HG02798 (cell line): ENCODE measurements around the gene RFT1.

Experiments used
- ATAC-seq: cut with Tn5 transposase; IDR thresholded peaks from one replicate; pipeline ENCODE4 v1.9.1; 2021; ENCODE audit warnings: mild to moderate bottlenecking; ENCODE audit not compliant: unreplicated experiment, poor library complexity

Gene RFT1, protein sequence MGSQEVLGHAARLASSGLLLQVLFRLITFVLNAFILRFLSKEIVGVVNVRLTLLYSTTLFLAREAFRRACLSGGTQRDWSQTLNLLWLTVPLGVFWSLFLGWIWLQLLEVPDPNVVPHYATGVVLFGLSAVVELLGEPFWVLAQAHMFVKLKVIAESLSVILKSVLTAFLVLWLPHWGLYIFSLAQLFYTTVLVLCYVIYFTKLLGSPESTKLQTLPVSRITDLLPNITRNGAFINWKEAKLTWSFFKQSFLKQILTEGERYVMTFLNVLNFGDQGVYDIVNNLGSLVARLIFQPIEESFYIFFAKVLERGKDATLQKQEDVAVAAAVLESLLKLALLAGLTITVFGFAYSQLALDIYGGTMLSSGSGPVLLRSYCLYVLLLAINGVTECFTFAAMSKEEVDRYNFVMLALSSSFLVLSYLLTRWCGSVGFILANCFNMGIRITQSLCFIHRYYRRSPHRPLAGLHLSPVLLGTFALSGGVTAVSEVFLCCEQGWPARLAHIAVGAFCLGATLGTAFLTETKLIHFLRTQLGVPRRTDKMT

DNA sequence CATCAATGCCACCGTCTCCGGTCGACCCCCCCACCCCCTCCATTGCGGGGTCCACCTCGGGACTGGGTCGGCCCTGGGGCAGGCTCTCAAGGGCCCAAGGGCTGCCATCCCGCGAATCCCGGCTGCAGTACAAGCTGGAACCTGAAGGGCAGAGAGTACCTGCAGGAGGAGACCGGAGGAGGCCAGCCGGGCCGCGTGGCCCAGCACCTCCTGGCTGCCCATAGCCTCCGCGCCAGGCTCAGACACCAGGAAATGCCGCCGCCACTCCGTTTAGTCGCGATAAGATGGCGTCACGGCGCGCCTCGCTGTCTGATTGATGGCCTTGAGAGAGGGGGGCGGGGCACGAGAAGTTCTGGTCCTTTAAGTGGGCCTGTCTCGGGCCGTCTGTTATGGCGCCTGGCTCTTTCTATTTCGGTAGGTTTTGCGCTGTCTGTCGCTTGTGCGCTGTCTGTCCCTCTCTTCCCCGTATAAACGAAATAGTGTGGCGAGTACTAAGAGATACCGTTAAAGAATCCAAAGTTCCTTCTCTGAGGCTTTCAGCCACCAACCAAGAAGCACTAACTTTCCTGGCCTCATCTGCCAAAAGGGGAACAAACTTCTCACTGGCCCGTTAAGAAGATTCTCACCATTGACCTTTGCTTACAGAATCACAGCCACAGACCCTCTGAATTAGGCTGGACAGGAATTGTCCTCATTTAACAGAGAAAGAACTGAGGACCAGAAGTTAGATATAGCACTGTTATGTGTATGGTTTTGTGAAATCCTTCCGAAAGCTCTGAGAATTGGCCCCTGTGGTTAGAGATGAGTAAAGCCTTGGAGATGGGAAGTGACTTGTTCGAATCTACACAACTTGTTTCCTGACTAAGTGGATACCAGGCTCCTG lies at the start of gene RFT1:
RFT1 (minus strand) TSS at position 257 of the 883 bp plus-strand sequence; CDS start at position 222, 35 bp downstream.
- ATAC-seq = peak; percentile 90

DNA sequence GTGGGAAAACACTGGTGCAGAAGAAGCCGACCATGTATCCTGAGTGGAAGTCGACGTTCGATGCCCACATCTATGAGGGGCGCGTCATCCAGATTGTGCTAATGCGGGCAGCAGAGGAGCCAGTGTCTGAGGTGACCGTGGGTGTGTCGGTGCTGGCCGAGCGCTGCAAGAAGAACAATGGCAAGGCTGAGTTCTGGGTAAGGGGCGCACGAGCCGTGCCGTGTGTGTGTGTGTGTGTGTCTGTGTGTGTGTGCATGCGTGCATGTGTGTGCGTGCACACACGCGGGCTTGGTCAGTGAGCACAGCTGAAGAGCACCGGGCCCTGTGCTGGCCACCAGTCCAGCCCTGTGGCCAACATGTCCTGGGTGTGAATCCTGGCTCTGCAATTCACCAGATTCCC lies 49.3 kb upstream of the RFT1 start:
- no peak for ATAC-seq

DNA sequence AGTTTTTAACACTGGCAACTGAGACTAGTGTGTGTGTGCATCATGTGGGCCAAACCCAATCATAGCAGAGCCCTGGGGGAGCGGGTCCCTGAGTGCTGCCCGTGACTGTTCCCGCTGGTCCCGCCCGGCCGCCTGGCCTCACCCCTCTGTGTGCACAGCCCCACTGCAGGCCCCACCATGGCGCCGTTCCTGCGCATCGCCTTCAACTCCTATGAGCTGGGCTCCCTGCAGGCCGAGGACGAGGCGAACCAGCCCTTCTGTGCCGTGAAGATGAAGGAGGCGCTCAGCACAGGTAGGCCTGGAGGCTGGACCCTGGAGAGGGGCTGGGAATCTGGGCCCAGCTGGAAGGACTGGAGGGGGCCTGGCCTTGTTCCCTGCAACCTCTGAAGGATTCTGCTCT lies 48.0 kb upstream of the RFT1 start:
- no peak for ATAC-seq

DNA sequence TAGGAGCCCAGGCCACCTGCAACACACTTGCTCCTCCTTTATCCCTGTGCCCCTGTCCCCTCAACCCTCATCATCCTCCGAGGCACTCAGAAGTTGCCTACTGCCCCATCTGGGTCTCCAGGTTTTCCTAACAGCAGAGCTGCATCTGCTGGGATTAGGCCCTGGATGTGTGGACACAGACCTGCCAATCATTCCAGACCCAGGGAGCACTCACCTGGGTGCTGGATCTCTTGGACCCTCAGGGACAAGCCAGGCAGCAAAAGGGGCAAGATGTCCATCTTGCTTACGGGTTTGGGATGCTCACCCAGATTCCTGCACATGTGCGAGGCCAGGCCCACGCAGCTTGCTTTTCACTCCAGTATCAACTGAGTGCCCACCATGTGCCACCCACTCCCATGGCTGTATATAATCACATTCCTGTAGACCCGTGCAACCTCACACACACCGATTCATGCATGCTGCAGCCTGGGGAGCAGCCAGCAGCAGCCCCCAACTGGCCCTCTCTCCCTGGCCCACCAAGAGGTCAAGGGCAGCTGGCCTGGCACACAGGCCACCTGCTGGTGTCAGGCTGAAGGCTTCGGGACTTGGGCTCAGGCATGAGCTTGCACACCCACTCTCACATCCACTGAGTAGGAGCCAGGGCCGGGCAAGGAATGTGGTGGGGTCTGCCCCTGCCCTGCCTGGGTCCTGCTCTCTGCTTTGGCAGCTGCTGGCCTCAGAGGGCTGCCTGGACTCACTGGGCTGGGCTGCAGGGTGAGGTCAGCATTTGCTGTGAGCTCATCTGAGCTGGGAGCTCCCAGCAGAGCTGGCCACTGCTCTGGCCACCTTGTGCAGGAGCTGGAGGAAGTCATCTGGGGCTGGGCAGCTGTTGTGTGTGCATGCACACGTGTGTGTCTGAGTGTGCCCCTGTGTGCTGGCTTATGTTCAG lies 45.6 kb upstream of the RFT1 start:
- no peak for ATAC-seq

DNA sequence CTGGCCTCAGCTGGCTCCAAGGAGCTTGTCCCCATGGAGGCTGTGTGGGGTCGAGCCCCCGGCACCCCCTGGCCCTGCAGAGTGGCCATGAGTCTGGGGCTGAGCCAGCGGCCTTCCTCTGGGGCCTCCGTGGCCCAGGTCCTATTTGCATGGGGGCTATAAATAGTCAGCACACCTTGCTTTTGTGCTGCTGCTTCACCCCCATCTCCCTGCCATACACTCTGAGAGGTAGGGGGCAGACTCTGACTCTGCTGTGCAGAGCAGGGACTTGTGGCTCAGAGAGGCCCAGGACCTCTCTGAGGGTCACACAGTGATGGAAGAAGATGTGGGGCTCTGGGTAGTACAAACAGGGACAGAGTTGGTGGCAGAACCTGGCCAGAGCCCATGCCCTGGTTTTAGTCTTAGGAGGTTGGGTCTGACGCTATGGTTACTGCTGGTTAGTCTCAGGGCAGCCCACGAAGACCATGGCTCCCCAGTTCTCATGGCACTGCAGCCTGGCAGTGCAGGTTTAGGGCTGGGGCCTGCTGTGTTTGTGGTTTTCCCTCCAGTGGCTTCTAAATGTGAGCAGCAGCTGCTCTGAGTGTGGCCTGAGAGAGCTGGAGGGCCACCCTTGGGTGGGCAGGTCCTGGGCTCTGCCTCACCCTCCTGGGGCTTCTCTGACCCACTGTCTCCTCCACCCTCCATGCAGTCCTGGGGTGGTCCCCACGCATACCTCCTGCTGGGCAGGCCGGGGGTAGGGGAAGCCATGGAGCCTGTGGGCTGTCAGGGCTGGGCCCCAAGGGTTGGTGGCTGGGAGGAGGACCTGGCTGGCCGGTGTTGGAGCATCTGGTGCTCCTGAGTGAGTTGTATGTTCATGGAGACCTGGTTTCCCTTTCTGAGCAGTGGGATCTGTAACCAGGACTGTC lies 44.4 kb upstream of the RFT1 start:
- ATAC-seq = peak; percentile 57

DNA sequence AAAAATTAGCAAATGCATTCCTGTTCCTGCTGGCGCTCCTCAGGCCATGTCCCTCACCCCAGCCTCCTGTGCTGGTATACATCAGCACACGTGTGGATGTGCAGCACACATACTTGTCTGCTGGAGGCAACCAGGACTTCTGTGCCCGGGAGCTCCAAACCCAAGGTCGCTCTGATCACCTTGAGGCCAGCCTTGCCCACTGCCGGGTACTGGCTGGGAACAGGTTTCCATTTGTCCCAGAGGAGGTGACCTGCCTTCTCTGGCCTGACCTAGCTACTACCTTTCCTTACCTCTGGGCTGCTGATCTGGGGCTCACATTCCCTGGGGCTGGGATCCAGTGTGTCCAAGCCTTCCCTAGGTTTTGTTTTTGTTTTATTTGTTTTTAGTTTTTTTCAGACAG lies 42.9 kb upstream of the RFT1 start:
- no peak for ATAC-seq

DNA sequence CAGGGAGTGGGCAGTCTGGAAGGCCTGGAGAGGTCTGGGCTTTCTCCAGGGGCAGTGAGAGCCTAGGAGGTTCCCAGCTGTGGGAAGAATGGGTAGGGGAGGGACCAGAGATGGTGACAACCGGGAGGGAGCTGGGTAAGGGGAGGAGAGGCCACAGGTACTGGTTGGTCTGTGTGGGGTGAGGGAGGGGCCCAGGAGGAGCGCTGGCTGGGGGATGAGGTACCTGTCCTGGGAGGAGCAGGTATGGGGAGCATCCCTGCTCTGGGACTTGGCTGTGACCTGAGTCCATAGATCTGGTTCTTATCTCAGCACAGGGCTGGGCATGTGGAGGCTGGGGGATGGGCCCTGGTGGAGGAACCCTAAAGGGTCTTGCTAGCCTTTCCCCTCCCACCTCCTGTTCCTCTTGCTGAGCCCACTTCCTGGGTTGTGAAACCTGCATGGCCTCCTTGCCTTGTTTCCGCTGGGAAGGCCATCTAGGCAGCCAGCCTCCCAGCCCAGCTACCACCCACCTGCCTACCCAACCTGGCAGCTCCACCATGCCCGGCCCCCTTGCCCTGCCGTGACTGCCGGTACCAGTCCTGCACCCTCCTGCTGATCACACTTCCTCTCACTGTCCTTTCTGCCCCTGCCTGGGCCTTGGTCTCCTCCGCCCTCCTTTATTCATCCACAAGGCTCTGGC lies 41.7 kb upstream of the RFT1 start:
- no peak for ATAC-seq

DNA sequence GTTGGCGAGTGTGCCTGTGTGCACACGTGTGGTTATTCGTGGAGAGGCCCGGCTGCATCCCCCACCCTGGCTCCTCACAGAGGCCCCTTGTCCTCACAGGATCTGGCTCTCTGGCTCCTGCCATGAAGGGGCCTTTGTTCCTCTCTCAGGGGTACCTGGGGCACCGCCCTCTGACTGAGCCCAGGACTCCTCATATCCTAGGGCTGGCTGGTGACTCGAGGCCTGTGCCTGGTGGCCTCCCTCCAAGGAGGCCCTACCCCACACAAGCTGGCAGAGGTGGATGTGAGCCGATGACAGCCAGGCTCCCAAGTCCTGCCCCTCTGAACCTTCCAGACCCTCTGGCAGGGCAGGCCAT lies 40.8 kb upstream of the RFT1 start:
- ATAC-seq = no peak

DNA sequence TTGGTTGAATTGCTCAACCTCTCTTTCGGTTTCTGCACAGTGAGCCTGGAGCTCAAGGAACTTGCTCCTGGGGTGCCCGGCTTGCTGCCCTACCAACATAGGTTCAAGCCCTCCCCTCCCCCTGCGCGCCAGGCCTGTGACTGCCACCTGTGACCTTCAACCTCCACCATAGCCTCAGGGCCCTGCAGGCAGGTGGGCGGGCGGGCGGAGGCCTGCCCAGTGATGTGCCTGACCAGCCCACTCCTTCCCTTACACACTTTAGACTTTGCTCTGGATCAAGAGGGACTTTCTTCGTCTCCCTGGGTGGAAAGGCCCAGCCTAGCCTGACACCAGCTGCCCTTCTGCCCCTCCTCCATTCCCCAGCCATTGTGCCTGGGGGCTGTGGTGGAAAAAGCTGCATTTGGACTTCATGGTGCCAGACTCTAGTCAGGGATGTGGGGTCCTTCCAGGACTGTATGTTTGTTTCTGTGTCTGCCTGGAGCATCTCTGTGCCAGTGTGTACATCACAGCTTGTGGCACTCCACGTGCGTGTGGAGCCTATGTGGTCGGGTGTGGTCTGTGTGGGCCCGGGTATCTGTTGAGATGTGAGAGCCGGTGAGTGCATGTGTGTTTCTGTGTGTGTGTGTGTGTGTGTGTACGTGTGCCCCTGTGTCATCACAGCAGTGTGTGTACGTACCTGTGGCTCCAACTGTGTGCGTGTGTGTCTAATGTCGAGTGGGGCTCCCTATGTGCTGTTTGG lies 40.3 kb upstream of the RFT1 start:
- ATAC-seq = peak; percentile 28

DNA sequence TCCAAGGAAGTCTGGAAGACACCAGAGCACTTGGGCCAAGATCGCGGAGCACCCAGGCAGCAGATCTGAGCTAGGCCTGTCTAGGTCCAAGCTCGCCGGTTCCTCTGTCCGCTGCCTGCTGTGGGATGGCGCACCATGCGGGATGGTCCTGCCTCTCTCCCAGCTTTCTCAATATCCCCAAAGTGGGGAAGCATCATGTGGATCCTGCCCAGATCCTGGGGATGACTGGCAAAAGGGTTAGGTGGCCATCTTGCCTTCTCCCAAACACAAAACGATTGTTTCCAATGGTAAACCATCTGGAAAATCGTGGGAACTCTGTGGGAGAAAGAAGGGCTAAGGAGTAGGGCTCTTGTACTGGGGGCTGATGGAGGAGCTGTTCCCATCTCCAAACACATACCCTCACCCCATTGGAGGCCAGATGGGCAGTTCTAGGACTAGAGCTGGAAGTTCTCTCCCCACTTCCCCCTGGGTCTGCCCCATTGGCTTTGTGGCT lies 39.6 kb upstream of the RFT1 start:
- ATAC-seq = no peak

DNA sequence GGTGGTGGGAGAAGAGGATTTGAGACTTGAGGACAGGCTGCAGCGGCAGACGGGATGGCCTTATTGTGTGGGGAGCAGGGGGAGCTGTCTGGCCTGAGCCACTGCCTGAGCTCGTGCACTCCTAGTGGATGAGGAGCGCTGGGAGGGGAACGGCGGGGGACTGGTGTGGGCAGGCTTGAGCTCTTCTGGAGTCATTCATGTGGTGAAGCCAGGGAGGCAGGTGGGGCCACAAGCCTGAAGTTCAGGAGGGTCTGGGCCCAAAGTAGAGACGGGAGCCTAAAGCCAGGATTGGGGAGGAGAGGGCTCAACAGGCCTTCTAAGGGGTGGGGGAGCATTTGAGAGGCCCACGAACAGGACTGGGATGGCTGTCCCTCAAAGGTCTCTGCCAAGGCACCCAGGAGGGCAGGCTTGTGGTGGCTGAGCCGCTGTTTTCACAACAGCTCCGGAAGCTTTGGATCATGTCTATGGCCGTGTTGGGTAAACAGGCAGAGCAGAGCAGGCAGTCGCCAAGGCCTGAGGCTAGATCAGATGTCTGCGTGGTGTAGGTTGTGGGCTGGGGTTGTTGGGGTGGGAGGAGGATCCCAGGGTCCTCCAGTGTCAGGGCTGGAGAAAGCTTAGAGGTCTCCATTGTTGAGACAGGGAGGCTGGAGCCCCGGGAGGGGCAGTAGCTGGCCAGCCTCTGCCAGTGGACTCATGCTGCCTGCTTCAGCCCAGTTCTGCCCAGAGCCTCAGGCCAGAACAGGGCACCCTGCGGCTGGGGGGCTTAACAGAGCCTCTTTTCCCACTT lies 39.0 kb upstream of the RFT1 start:
- no peak for ATAC-seq

DNA sequence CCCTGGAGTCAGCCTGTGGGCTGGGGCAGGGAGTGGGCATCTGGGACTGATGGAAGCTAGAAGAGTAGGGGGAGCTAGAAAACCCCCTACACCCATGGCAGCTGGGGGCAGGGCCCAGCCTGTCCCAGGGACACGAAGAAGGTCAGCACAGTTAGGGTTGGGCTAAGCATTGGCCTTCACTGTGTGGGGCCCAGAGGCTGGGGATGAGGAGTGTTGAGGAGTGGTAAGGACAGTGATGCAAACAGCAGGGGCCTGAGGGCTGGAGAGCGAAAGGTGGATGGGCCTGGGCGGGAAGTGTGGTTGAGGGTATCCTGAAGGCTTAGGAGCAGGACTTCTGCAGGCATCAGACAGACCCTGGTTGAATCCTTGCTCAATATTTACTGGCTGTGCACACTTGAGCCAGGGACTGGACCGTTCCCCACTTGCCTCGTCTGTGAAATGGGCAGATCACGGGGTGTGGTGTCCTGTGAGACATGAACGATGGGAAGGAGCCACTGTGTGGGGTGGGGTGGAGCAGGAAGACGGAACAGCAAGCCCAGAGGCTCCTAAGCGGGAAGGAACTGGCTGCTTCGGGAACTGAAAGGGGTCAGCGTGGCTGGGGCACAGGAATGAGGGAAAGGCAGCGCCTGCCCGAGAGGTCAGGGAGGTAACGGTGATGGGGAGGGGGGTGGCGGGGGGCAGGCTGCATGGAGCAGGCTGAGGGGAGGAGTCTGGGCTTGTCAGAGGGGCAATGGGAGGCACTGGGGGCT lies 38.1 kb upstream of the RFT1 start:
- no peak for ATAC-seq

DNA sequence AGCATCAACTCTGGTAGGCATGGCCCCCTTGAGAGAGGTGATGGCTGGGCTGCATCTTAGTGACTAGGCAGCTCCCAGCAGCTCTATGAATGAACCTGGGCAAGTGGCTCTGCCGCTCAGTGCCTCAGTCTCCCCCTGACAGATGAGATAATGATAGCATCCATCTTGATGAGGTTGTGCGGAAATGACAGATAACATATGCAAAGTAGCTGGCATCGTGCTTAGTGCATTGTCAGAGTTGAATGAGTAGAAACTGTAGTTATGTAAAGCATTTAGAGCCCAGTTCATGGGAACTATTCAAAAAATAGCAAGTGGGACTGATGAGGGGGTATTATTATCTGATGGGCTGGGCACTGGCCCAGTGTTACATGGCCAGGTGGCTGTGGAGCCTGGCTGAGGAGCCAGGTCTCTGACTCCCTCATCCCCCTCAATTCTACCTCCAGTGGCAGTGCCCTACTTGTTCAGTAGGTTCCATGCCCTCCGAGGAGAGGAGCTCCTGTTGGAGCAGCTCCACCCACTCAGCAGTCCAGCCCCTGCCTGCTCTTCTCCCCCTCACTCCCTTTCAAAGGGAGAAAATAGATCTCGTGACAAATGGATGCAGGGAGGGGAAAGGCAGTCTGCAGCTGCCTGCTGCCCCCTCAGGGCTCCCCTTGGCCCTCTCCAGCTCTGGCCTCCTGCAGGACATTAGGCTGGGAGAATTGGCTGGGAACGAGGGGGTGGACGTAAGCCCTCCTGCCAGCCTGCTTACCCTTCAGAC lies 37.4 kb upstream of the RFT1 start:
- peak; percentile 26 for ATAC-seq

DNA sequence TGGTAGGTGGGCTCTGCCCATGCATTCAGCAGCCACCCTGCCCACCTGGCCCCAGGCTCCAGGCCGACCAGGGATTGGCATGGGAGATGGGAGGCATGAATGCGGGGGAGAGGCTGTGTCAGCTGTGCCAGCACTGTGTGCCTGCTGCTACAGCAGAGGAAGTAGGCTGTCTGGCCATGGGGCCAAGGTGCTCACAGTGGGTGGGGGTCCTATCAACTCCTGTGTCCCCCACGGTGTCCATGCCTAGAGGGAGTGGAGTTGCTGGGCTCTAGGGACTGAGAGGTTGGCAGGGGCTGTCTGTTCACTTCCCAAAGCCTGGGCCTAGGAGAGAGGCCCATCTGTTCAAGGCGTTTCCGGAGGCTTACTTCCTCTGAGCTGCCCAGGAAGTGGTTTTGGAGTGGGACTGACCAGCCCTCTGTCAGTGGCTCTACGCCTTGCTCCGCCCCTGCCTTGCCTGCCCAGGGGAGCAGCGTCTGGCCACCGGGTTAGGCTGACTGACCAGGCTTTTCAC lies 36.6 kb upstream of the RFT1 start:
- no peak for ATAC-seq

DNA sequence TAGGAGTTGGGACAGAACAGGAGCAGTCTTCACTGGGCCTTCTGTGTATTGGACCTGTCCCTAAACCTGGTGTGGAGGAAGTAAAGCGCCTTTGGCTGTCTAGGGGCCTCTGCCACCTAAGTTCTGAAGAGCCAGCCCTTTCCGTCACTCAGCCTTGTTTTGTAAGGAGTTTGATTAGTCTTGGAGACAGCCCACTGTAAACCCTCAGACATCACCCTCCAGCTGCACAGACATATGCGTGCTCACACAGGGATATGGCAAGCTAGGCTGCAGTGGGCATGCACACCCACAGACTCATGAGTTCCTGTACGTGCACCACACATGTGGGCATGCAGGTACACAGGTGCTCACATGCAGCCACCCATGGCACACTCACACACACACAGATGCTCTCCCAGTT lies 36.0 kb upstream of the RFT1 start:
- ATAC-seq = no peak
